ENCODE results near the gene PCSK6. TPM values are rescaled to one million over a fixed set of nuclear protein-coding genes. Genes with fewer than 3 reads are reported as not detected.
A peak's percentile ranks its signal among the peaks of the same experiment; 100 is the strongest.
"Not testable (repeated sequence)": the region's sequence is repeated elsewhere in the genome, so short reads cannot be mapped to it uniquely, and the experiment has no call there.

Gene PCSK6
- total RNA-seq, 1 donor from 2014 or later, result 33.8 TPM

DNA sequence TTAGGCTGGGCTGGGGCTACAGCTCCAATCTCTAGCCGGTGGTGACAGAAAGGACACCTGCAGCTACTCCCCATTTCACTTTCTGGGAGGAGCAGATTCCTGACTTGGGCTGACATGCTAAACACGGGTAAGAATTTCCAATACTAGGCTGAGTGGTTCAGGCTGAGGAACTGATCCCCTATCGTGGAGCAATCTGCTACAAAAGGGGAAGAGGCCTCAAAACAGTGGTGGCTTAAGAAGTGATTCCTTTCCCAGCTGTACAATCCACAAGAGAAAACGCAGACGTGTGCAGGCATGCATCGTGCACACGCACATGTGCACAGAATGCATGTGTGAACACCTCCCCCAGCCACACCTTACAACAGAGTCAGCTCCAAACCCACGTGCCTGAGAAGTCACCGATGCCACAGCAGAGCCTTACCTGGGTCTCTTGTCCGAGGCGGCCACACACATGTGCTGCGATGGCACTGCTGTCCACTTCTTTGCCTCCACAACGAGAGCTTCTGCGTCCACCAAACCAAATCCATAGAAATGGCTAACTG is 107.8 kb downstream of the PCSK6 start:
- intact Hi-C loops (cut with DNase I), result no loop called here
- no peak for ATAC-seq
- no peak for DNase-seq (ENCODE audit: missing footprints)

DNA sequence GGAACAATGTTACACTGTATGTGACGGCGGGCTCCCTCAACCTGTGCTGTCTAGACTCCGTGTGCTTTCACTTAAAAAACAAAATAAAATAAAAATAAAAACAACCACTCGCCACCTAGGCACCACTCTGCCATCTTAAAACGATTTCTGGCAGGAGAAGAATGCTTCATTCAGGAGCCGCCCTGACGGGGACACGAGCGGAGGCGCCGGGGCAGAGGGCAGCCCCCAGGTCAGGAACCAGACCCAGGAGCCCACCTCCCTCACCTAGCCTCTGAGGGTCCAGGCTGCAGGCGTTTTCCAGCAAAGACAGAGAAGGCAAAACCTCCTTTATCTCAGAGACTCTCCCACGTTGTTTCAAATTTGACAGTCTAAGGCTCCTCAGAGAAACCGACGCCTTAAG is 109.4 kb downstream of the PCSK6 start:
- DNase-seq (ENCODE audit: missing footprints) (no peak), ATAC-seq (no peak)
- intact Hi-C loops (cut with DNase I), result no loop called here

DNA sequence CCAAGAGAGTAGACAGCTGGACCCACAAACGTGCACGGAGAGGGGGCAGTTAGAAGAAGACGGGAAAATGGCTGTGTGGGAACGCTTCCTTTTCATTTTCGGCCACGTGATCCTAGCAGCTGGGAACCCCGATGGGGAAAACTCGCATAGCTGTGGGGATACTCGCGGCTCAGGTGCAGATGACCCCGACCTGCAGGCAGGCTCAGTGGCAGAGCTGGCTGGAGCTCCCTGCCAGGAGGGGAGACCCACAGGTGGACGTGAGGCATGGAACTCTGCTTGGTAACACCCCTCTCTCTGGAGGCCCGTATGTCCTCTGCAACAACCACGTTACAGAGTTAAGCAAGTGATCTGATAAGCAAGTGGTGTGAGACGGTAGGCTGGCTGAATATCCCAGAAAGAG is 109.9 kb downstream of the PCSK6 start:
- no peak for DNase-seq (ENCODE audit: missing footprints)
- intact Hi-C loops (cut with DNase I), result no loop called here
- no peak for ATAC-seq

DNA sequence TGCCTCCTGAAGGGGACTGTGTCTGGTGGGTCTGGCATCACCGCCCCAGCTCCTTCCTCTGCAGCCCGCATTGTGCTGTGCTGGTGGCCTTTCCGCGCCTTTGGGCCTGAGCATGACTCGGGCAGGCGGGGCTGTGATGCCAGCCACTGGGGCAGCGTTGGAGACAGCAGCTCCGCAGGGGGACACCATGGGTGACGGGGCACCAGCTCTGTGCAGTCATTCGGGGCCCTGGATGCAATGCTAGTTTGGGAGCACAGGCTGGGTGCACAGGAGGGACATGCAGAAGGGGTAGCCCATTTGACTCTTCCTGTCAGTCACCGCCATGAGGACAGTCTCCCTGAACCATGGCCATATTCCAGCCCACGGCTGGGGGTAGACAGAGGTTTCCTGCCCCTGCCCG is 110.6 kb downstream of the PCSK6 start:
- intact Hi-C loops (cut with DNase I), result no loop called here
- DNase-seq (ENCODE audit: missing footprints), result no peak
- no peak for ATAC-seq

DNA sequence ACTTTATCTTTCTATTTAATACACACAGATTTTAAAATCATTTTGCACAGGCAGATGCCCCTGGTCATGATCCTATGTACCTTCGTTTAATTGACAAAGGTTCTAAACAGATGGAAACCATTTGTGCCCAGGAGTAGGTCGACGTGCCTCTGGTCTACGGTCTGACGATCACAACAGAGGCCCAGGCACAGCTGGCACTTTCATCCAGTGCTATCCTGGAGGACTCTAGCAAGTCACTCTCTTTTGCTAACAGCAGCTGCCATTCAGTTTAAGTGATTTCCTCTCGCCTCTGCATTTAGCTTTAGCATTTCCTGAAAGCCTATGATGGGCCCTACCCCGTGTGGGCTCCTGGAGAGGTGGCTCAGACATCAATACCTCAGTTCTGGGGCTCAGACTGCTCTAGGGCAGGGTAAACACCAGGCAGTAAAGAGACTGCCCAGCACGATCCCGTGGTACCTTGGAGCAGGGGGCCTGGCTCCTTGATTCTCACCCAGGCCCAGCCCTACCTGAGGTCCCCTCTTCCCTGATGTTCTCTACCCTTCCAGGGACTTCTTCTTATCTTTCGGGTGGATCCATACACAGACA is 111.2 kb downstream of the PCSK6 start:
- intact Hi-C loops (cut with DNase I), result no loop called here
- ATAC-seq, result no peak
- no peak for DNase-seq (ENCODE audit: missing footprints)

DNA sequence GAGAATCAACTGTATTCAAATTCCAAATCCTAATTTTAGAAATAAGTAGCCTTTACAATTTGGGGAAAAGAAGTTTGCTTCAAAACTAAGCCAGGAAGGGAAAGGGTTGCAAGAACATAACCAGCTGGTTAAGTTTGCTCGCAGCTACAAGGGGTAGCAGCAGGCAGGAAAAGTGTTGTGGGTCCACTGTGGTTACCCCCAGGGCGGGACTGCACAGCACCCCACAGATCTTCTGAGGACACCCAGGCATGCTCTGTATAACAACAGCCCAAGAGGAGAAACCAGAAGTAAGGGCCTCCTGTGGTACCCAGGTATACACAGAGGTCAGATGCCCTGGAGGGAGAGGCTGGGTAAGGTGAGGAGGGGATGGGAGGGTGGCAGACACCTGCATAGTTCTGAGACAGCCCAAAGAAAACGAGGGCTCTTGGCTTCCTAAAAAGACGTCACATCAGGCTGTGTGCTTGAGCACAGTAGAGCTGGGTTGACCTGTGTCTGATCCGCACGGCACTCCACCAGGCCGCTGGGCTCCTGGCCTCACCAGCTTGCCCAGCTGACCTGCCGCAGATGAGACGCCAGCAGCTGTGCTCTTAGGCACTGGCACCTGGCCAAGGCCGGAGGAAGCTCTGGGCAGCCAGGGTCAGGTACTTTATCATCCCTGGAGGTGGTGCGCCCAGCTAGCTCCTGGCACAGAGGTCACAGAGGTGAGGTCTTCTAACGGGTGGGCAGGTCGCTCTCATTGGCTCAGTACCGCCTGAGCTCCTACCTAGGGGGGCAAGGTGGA is 112.7 kb downstream of the PCSK6 start:
- intact Hi-C loops (cut with DNase I), result no loop called here
- ATAC-seq, result no peak

DNA sequence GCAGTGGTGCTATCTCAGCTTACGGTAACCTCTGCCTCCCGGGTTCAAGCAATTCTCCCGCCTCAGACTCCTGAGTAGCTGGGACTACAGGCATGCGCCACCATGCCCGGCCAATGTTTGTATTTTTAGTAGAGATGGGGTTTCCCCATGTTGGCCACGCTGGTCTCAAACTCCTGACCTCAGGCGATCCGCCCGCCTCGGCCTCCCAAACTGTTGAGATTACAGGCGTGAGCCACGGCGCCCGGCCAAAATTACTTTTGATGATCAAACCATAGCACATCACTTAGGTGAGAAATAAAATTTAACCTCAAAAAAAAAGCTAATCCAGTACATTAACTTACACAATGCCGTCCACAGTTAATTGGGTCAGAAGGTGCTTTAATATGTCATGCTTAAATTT is 114.5 kb downstream of the PCSK6 start:
- ATAC-seq; intact Hi-C loops (cut with DNase I); DNase-seq (ENCODE audit: missing footprints): not testable (repeated sequence)

More for the DNA sequence above, 112.7 kb downstream of the PCSK6 start:
- DNase-seq (ENCODE audit: missing footprints), result no peak

DNA sequence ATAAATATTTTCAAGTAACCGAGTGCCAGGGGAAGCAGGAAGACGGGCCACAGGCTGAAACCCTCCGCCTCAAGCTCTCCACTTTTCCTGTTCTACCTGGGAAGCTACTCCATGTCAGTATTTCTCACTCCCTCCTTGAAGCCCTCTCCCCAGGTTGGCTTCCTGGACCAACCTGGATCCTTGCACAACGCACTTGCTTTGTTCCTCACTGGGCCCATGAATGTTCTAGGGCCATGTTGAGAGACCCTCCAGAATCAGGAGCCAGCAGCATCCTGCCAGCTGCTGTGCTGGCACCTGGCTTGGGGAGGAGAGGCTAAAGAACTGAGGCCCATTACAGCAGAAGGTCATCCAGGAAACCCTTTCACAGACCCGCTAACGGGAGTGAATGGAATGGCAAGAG is 115.2 kb downstream of the PCSK6 start:
- DNase-seq (ENCODE audit: missing footprints), result no peak
- ATAC-seq, result no peak
- intact Hi-C loops (cut with DNase I), result no loop called here

DNA sequence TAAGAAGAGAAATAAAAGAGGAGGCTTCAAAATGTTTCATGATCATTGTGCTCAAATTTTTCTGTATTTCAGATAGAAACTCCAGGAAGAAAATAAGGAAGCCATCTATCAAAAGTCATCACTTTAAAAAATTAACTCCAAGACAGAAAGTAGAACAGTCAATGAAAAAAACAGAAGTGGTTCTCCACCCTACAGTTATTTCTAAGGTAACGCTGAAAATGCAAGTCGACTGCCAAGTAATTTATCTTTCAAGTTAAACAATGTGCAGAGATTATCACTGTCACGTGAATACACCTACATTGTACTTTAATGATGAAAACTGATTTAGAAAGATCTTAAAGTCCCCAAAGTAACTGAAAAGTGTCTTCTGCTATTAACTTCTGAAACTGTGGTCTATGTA is 115.9 kb downstream of the PCSK6 start:
- intact Hi-C loops (cut with DNase I), result no loop called here
- no peak for ATAC-seq

DNA sequence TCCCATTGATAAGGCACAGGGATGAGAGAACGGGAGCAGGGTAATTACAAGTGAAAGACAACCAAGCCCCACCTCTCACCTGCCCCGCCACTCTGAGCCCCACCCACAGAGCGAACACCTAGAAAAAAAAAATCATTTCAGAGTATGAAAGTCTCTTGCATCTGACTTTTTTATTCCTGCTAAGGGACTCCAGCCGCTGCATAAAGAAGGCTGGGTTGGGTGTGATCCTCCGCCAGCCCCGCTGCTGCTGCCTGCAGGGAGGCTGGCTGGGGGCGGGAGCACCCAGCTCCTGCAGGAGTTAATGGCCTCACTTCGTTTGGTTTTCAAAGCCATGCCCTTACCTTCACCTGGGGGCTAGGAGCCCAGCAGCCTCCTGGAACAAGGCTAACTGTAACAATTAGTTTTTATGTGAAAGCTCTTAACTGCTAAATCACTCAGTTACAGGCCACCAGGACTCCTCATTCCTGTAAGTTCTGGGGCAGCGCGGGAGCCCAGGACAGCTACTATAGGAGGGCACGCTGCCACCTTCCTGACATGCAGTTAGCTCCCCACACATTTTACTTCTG is 116.5 kb downstream of the PCSK6 start:
- intact Hi-C loops (cut with DNase I), result no loop called here
- no peak for DNase-seq (ENCODE audit: missing footprints)
- no peak for ATAC-seq

More for the DNA sequence above, 115.9 kb downstream of the PCSK6 start:
- no peak for DNase-seq (ENCODE audit: missing footprints)

DNA sequence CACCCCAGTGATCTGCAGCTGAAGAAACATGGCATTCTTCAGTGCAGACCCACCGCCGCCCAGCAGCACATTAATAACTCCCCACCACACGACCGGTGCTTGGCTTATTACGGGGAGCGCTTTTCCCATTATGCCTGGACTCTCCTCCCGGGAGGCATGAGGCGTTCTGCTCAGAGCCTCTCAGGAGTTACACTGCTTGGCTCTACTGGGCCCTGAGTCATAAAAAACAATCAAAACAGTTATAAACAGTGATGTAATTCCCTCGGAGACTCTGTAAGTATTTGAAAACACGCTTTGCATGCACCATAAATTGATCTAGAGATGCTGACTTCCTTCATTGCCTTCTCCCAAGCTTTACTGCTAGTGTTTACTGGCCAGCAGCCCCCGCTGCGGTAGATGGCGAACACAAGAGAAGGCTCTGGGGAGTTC is 117.3 kb downstream of the PCSK6 start:
- ATAC-seq, result peak; percentile 19
- no peak for DNase-seq (ENCODE audit: missing footprints)
- intact Hi-C loops (cut with DNase I), result no loop called here

DNA sequence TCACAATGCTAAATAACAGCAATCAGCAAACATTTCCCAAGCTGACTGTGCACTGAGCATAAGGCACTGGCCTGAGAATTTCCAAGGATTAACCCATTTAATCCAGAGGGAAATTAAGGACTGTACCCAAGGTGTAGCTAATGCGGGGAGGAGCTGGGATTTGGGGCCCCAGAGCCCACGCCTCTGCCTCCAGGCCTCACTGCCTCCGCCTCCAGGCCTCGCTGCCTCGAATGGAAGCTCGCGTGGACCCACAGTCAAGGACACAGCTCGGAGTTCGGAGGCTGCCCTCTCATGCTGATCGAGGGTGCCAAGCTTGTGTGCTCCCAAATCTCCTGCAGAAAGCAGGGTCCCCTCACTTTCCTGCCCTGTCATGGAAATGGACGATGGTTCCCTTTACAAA is 118.0 kb downstream of the PCSK6 start:
- ATAC-seq (no peak), DNase-seq (ENCODE audit: missing footprints) (no peak)
- intact Hi-C loops (cut with DNase I), result no loop called here

DNA sequence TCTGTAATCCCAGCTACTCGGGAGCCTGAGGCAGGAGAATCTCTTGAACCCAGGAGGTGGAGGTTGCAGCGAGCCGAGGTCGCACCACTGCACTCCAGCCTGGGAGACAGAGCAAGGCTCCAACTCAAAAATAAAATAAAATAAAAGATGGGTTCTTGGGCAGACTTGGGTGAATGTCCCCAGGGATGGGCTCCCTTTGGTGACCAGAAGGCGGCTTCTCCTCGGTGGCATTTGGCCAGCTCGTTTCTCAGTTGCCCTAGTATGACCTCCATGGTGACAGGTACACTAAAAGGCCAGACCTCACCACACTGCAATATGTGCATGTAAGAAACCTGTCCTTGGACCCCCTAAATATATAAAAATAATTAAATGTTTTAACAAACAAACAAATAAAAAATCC is 118.4 kb downstream of the PCSK6 start:
- DNase-seq (ENCODE audit: missing footprints) (no peak), ATAC-seq (no peak)
- intact Hi-C loops (cut with DNase I), result no loop called here

DNA sequence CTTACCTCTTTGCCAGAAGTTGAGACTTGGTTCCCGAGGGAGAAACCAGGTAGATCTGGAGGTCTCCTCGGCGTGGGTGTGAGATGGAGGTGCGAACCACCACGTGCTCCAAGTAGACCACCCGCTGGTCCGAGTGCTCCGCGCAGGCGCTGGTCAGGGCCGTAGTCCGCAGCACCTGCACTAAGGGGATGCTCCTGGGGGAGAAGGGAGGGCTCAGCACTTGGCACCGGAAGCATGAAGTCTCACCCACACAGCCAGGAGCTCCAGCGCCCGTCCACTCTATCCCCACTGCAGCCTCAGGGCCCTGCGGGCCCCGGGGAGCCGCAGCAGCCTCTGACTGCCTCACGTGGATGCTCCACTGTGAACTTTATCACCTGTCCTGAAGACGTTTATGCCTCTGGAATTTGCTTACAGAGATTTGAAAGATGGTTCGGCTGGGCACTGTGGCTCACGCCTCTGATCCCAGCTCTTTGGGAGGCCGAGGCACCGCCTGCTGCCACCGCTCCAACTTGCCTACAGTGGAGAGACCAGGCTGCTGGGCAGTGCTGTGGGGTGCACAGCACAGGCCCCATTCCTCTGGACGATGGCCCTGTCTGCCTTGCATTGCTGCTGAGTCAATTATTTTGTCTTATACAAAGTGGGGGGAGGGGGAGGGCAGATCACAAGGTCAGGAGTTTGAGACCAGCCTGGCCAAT is 119.0 kb downstream of the PCSK6 start:
- intact Hi-C loops (cut with DNase I), result no loop called here
- DNase-seq (ENCODE audit: missing footprints), result no peak
- ATAC-seq, result no peak

DNA sequence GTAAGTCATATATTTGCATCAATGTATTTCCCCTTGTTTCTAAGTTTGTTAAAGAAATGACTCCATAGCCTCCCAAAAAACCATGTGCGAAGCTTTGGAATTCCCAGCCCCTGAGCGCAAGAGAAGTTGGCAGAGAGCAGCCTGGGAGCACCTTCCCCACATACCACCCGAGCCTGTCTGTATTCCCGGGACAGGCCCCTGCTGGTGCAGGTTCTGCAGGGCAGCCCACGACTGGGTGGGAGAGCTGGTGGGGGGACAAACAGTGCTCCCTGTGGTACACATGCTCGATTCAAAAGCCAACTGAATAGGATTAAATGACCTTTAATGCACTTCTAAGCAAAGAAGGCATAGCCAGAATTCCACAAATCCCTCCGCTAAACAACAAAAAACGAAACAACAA is 119.8 kb downstream of the PCSK6 start:
- ATAC-seq, result no peak
- intact Hi-C loops (cut with DNase I), result loop anchor here (5.0 to 10.0 kb wide), 2 partner anchors 215 to 278 kb away; no protein-coding TSS in a partner anchor
- no peak for DNase-seq (ENCODE audit: missing footprints)

DNA sequence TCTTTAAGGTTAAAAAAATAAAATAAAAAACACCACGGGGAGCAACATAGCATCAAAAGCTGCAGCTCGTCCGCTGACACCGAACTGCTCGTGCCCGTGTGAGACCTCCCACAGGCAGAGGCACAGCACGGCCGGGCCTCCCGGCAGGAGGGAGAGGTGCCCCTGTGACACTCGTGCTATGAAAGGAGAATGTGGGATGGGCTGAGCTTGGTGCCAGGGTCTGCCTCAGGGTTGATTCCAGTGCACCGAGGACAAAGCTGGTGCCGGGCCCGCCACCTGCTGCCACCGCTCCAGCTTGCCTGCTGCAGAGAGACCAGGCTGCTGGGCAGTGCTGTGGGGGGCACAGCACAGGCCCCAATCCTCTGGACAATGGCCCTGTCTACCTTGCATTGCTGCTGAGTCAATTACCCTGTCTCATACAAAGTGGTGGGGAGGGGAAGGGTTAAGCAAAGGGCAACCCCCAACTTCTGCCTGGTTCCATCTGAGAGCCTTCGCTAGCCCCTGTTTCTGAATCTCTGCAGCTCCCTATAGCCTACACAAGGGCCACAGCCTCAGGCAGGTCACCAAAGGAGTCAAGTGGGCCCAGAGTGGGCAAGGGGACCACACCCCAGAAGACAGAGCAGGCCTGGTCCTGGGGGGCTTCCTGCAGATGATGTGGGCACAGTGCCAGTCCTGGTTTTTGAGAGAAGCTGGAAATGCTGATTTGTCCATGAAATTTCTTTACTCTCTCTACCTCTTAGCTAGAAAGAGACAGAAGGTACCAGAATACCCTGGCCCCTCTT is 120.5 kb downstream of the PCSK6 start:
- intact Hi-C loops (cut with DNase I), result loop anchor here (1.0 to 10.0 kb wide), 3 partner anchors 12 to 278 kb away; no protein-coding TSS in a partner anchor
- DNase-seq (ENCODE audit: missing footprints) (peak; percentile 74), ATAC-seq (peak; percentile 85)

DNA sequence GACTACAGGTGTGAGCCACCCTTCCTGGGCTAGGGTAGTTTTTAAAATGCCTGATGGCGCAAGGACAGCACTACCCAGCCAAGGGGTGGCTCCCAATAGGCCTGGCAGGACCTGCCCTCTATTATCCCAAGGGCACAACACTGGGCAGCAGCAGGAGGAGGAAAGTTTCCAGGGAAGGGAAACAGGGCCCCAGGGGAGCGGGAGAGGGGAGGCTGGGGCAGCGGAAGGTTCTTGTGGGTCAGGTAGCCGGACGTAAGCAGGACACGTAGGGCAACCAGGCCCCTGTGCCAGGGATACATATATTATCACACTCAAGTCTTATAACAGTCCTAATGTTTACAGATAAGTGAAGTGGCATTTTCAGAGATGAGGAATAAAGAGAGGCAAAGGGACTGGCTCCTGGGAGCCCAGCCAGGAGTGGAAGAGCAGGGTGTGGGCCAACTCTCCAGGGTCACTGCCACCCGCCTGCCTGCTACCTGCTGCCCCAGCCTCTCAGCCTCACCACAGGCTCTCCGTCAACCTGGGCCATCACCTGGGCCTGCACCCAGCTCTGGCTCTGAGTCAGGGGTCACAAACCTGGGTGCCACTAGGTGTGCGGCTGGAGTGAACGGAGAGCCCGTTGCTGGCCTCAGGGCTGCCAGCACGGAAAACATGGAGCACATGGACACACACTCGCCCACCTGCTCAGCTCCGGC is 121.3 kb downstream of the PCSK6 start:
- ATAC-seq (peak; percentile 84), DNase-seq (ENCODE audit: missing footprints) (no peak)
- intact Hi-C loops (cut with DNase I), result loop anchor here (1.0 to 10.0 kb wide), 3 partner anchors 11 to 279 kb away; no protein-coding TSS in a partner anchor

DNA sequence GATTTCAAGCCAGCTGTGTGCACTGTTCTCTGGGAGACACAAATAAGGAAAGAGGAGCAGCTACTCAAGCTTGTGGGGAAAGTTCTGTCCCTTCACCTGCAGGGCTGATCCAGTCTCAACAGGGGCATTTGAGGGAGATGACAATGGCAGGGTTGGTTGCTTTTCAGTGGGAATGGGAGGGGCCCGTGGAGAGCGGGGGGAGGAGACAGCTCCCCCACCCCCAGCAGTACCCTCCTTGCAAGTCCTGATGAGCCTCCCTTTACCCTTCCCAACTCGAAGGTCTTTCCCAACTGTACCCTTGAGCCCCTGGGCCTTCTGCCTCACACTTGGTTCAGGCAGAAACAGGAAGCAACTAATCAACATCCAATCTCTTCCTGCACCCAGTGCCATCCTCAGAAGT is 122.7 kb downstream of the PCSK6 start:
- intact Hi-C loops (cut with DNase I), result loop anchor here (5.0 to 10.0 kb wide), 2 partner anchors 218 to 280 kb away; no protein-coding TSS in a partner anchor
- ATAC-seq, result no peak
- DNase-seq (ENCODE audit: missing footprints), result no peak

Measured in Right ventricle myocardium inferior (tissue), 1 donor.